Measurements from ENCODE around the gene ZNF610.
"Not testable (repeated sequence)": the region's sequence is repeated elsewhere in the genome, so short reads cannot be mapped to it uniquely, and the experiment has no call there.

Gene ZNF610

DNA sequence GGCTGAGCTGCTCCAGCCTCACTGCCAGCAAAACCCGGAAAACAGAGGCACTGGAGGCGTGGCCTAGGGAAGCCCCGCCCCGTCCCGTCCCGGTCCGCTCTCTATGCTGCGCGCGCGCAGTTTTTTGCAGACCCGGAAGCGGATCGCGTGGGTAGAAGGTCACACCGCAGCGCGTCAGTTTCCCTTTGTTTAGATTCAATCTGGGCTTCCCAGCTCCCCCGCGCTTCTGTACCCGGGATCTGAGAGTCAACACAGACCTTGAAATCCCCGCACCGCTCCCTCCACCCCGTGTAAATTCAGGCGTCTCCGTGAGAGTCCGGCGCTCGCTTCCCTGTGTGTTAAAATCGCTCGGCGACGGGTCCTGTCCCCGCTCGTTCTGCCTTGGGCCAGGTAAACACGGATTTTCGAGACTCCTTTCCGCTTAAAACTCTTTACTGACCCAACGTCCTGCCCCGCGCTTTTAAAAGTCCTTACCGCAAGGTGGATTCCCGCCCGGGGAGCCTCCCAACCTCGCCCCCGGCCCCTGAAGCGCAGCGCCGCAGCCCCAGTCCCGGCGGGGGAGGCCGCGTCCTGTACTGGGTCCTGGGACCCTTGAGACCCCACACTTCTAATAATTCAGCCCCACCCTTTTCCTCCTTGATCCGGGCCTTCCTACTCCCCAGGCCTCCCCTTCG is at the start of gene ZNF610:
ZNF610 (plus strand) TSS at position 127 of the 674 bp plus-strand sequence. CDS start 12,930 bp downstream, outside the sequence.
- Histone ChIP-seq H3K4me1 (ENCODE audit: insufficient read depth, low read length) (no peaks in the 10 kb centered on the region), H3K36me3 (ENCODE audit: insufficient read depth, low read length) (no peaks in the 10 kb centered on the region), H3K9ac (ENCODE audit: low read depth, low read length) (peak within 1 kb of the TSS; percentile 98), H3K9me3 (ENCODE audit: control insufficient read depth, insufficient read depth, low read length) (peaks cover 7% of the 10 kb centered on the region; the same call in 1 of the 2 replicates)

GRCh38 chr19:52286256-52286655 is 49.8 kb upstream of the ZNF610 start:
- Histone ChIP-seq H3K9ac (ENCODE audit: low read depth, low read length) (no peak overlapping the region), H3K4me1 (ENCODE audit: insufficient read depth, low read length) (no peaks in the 10 kb centered on the region), H3K9me3 (ENCODE audit: control insufficient read depth, insufficient read depth, low read length) (no peaks in the 10 kb centered on the region), H3K36me3 (ENCODE audit: insufficient read depth, low read length) (peaks cover 25% of the 10 kb centered on the region)

- H3K9ac ChIP-seq (ENCODE audit: low read depth, low read length), result no peak overlapping the region
- no peaks in the 10 kb centered on the region for H3K9me3 ChIP-seq (ENCODE audit: control insufficient read depth, insufficient read depth, low read length)
- no peaks in the 10 kb centered on the region for H3K4me1 ChIP-seq (ENCODE audit: insufficient read depth, low read length)
- H3K36me3 ChIP-seq (ENCODE audit: insufficient read depth, low read length), result peaks cover 12% of the 10 kb centered on the region
Measured at GRCh38 chr19:52291781-52292180, 44.3 kb upstream of the ZNF610 start.

- H3K9me3 ChIP-seq (ENCODE audit: control insufficient read depth, insufficient read depth, low read length); H3K9ac ChIP-seq (ENCODE audit: low read depth, low read length); H3K4me1 ChIP-seq (ENCODE audit: insufficient read depth, low read length): not testable (repeated sequence)
- peaks cover 12% of the 10 kb centered on the region for H3K36me3 ChIP-seq (ENCODE audit: insufficient read depth, low read length)
Measured at GRCh38 chr19:52292946-52293345, 43.1 kb upstream of the ZNF610 start.

GRCh38 chr19:52296400-52296772 is 39.7 kb upstream of the ZNF610 start:
- H3K4me1 ChIP-seq (ENCODE audit: insufficient read depth, low read length), result no peaks in the 10 kb centered on the region
- peaks cover 11% of the 10 kb centered on the region for H3K36me3 ChIP-seq (ENCODE audit: insufficient read depth, low read length)
- H3K9me3 ChIP-seq (ENCODE audit: control insufficient read depth, insufficient read depth, low read length), result peaks cover 9% of the 10 kb centered on the region
- H3K9ac ChIP-seq (ENCODE audit: low read depth, low read length), result peak overlapping the region; percentile 35; the same call in 1 of the 2 replicates

- peaks cover 15% of the 10 kb centered on the region for H3K36me3 ChIP-seq (ENCODE audit: insufficient read depth, low read length)
- H3K4me1 ChIP-seq (ENCODE audit: insufficient read depth, low read length), result no peaks in the 10 kb centered on the region
- peak within 1 kb of the TSS; percentile 99 for H3K9ac ChIP-seq (ENCODE audit: low read depth, low read length)
- H3K9me3 ChIP-seq (ENCODE audit: control insufficient read depth, insufficient read depth, low read length), result peaks cover 15% of the 10 kb centered on the region
Measured at GRCh38 chr19:52296773-52297600, 39.1 kb upstream of the ZNF610 start, which contains the start of gene ZNF480. TSS of gene ZNF480 (plus strand) at chr19:52297169. CDS start at chr19:52300413, 3,244 bp downstream.

DNA sequence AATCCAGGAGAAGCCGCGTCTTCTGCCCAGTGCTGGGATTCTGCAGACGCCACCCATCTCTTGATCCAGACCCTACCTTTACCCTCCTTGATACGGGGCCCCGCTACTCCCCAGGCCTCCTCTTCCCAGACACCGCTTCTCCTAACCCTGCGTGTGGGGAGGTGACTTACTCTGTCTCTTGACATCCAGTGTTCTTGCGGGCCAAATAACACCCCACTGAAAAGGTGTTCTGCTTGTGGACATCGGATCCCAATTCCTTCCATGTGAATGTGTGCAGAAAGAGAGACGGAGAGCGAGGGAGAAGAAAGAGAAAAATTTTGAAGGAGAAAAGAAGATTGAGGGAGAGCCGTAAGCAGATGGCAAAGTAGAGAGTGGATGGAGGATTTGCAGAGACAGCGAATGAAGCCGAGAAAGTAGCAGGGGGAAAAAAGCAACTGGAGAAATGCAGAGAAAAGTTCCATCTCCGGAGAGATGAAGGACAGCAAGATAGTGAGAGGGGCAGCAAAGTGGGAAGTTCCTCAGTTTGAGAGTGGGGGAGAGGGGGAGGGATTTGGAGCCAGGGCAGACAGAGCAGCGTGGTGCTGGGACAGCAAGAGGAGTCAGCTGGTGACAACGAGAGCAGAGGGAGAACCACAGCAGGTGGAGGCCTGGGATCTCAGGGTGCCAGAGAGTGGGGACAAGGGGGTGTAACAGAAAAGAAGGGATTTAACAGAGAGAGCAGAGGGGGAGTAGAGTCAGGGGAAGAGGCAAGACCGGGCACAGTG is 38.3 kb upstream of the ZNF610 start:
- Histone ChIP-seq H3K9ac (ENCODE audit: low read depth, low read length) (peak overlapping the region; percentile 99), H3K9me3 (ENCODE audit: control insufficient read depth, insufficient read depth, low read length) (peaks cover 16% of the 10 kb centered on the region), H3K36me3 (ENCODE audit: insufficient read depth, low read length) (peaks cover 18% of the 10 kb centered on the region), H3K4me1 (ENCODE audit: insufficient read depth, low read length) (no peaks in the 10 kb centered on the region)

GRCh38 chr19:52307275-52307674 is 28.8 kb upstream of the ZNF610 start:
- H3K4me1 ChIP-seq (ENCODE audit: insufficient read depth, low read length), result no peaks in the 10 kb centered on the region
- peaks cover 29% of the 10 kb centered on the region for H3K36me3 ChIP-seq (ENCODE audit: insufficient read depth, low read length)
- peaks cover 44% of the 10 kb centered on the region for H3K9me3 ChIP-seq (ENCODE audit: control insufficient read depth, insufficient read depth, low read length)
- no peak overlapping the region for H3K9ac ChIP-seq (ENCODE audit: low read depth, low read length)

DNA sequence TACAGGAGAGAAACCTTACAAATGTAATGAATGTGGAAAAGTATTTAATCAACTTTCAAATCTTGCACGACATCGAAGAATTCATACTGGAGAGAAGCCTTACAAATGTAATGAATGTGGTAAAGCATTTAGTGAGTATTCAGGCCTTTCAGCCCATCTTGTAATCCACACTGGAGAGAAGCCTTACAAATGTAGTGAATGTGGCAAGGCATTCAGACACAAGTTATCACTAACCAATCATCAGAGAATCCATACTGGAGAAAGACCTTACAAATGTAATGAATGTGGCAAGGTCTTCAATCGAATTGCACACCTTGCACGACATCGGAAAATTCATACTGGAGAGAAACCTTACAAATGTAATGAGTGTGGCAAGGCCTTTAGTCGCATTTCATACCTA is 13.6 kb upstream of the ZNF610 start:
- peaks cover 24% of the 10 kb centered on the region for H3K36me3 ChIP-seq (ENCODE audit: insufficient read depth, low read length)
- H3K9me3 ChIP-seq (ENCODE audit: control insufficient read depth, insufficient read depth, low read length), result peaks cover 58% of the 10 kb centered on the region
- no peak overlapping the region for H3K9ac ChIP-seq (ENCODE audit: low read depth, low read length)
- no peaks in the 10 kb centered on the region for H3K4me1 ChIP-seq (ENCODE audit: insufficient read depth, low read length)

DNA sequence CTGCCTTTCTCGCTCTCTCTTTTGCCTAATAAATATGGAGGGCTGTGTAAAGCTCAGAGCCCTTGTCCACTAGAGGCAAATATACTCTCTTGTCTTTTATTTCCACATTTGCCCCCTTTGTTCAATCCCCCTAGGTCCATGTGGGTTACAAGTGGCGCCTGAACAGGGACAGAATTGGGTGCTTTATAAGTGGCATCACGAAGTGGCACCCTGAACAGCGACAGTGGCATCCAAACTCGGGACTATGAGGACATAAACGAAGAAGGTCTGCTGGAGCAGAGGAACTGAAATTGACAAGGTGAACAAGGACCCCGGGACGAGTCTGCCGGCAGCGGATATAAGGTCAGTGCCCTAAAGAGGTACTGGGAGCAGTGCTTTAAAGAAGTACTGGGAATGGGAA is 4.3 kb upstream of the ZNF610 start:
- Histone ChIP-seq H3K36me3 (ENCODE audit: insufficient read depth, low read length) (no peaks in the 10 kb centered on the region; the same call in 1 of the 2 replicates), H3K9ac (ENCODE audit: low read depth, low read length) (no peak overlapping the region), H3K9me3 (ENCODE audit: control insufficient read depth, insufficient read depth, low read length) (peaks cover 14% of the 10 kb centered on the region; the same call in 1 of the 2 replicates), H3K4me1 (ENCODE audit: insufficient read depth, low read length) (no peaks in the 10 kb centered on the region)

DNA sequence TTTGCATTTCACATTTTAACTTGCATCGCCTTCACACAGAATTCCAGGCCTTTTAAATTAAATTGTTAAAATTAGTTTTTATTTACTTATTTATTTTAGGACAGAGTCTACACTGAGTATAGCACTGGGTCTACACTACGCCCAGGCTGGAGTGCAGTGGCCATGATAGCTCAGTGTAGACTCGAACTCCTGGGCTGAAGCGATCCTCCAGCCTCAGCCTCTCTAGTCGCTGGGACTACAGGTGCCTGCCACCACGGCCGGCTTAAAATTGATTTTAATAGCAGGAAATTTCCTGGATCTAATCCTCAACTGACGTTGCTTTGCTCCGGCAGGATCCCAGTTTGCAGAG is 301 bp upstream of the ZNF610 start:
- Histone ChIP-seq H3K9ac (ENCODE audit: low read depth, low read length) (peak overlapping the region; percentile 98; the same call in 1 of the 2 replicates), H3K36me3 (ENCODE audit: insufficient read depth, low read length) (no peaks in the 10 kb centered on the region; the same call in 1 of the 2 replicates), H3K9me3 (ENCODE audit: control insufficient read depth, insufficient read depth, low read length) (peaks cover 9% of the 10 kb centered on the region; the same call in 1 of the 2 replicates), H3K4me1 (ENCODE audit: insufficient read depth, low read length) (no peaks in the 10 kb centered on the region)

DNA sequence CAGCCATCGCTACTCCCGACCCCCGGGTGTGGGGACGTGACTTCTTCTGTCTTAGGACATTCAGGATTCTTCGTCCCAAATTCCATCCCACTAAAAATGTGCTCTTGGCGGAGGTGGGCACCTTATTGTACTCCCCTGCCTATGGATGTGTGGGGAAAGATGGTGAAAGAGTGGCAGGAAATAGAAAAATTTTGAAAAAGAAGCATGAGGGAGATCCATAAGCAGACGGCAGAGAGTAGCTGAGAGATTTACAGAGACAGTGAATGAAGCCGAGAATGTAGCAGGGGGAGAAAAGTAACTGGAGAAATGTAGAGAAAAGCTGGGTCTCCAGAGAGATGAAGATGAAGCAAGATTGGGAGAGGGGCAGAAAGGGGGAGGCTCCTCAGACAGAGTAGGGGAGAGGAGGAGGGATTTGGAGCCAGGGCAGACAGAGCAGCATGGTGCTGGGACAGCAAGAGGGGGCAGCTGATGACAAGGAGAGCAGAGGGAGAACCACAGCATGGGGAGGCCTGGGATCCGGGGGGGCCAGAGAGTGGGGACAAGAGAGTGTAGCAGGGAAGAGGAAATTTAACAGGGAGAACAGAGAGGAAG is 843 bp downstream of the ZNF610 start:
- Histone ChIP-seq H3K4me1 (ENCODE audit: insufficient read depth, low read length) (no peaks in the 10 kb centered on the region), H3K9ac (ENCODE audit: low read depth, low read length) (peak overlapping the region; percentile 98), H3K9me3 (ENCODE audit: control insufficient read depth, insufficient read depth, low read length) (0 out of 2 replicates have a peak, but pooled peaks cover 4% of the 10 kb centered on the region), H3K36me3 (ENCODE audit: insufficient read depth, low read length) (no peaks in the 10 kb centered on the region)

GRCh38 chr19:52339022-52339421 is 3.0 kb downstream of the ZNF610 start:
- not testable (repeated sequence) for H3K36me3 ChIP-seq (ENCODE audit: insufficient read depth, low read length); H3K9me3 ChIP-seq (ENCODE audit: control insufficient read depth, insufficient read depth, low read length); H3K4me1 ChIP-seq (ENCODE audit: insufficient read depth, low read length); H3K9ac ChIP-seq (ENCODE audit: low read depth, low read length)

- H3K4me1 ChIP-seq (ENCODE audit: insufficient read depth, low read length), result no peaks in the 10 kb centered on the region
- no peaks in the 10 kb centered on the region for H3K36me3 ChIP-seq (ENCODE audit: insufficient read depth, low read length)
- no peak overlapping the region for H3K9ac ChIP-seq (ENCODE audit: low read depth, low read length)
- H3K9me3 ChIP-seq (ENCODE audit: control insufficient read depth, insufficient read depth, low read length), result no peaks in the 10 kb centered on the region
Measured at GRCh38 chr19:52343548-52343947, 7.5 kb downstream of the ZNF610 start.
